Kidney epithelial cell (primary cell): ENCODE data around the gene EFNA2. TPM values are rescaled to one million over a fixed set of nuclear protein-coding genes. Genes with fewer than 3 reads are reported as not detected.

Source experiments
- DNase-seq: peaks from one replicate; pipeline ENCODE4 v3.0.0-alpha.2; 2010; ENCODE audit warnings: low read depth
- H3K27me3 ChIP-seq: 2 replicates; pipeline ENCODE4 v1.6.0; 2011; ENCODE audit warnings: low read length; ENCODE audit not compliant: control insufficient read depth, insufficient read depth
- H3K36me3 ChIP-seq: 2 replicates; pipeline ENCODE4 v1.5.1; 2011; ENCODE audit warnings: low read length; ENCODE audit not compliant: control insufficient read depth, insufficient read depth
- H3K4me3 ChIP-seq: 2 replicates; pipeline ENCODE4 v1.5.1; 2011; ENCODE audit warnings: low read depth, mild to moderate bottlenecking, control low read depth, low read length
- CTCF ChIP-seq: IDR thresholded peaks from 2 replicates; pipeline ENCODE4 v1.5.1; 2011; ENCODE audit warnings: mild to moderate bottlenecking, moderate library complexity, low read length, control low read depth, inconsistent platforms; ENCODE audit not compliant: insufficient read depth, poor library complexity, severe bottlenecking
- total RNA-seq: library from RNA; depleted of rRNA; stranded (reverse); fragments of >200 nt; gene quantifications from 2 replicates; pipeline ENCODE4 v1.2.3, GENCODE V29; 2015

EFNA2 gene
- total RNA-seq, 1 donor from 2014 or later, result 5.3 TPM

DNA sequence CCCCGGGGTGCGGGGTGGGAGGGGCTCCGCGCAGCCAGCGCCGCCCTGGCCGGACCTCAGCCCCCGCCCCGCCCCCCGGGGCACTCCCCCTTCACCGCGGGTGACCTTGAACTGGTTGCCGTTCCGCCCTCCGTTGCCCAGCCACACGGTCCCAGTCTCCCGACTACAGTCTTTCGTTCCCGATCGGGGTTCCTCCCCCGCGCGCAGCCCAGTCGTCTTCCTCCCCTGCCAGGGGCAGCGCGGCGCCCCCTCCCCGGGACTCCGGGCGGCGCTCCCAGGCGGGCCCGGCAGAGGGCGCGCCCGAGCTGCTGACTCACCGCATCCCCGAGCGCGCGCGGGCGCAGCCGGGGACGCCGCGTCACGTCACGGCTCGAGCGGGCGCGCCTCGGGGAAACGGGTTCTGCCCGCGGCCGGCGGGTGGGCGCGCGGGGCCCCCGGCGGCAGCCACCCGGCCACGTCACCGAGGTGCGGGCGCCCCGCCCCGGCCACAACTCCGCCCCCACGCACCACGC is 36.8 kb upstream of the EFNA2 start:
- Histone ChIP-seq H3K27me3 (no peaks in the 10 kb centered on the region), H3K36me3 (peaks cover 2% of the 10 kb centered on the region), H3K4me3 (peak overlapping the region; percentile 84)
- no peak for DNase-seq
- peak; percentile 33 for TF ChIP-seq CTCF

- no peak for TF ChIP-seq CTCF
- peak overlapping the region; percentile 84 for H3K4me3 ChIP-seq
- peak; percentile 76 for DNase-seq
- H3K36me3 ChIP-seq, result peaks cover 4% of the 10 kb centered on the region
- H3K27me3 ChIP-seq, result no peaks in the 10 kb centered on the region
Observed at GRCh38 chr19:1249298-1249989, 36.2 kb upstream of the EFNA2 start.

- no peak for DNase-seq
- peaks cover 7% of the 10 kb centered on the region for H3K36me3 ChIP-seq
- TF ChIP-seq CTCF, result no peak
- H3K27me3 ChIP-seq, result no peaks in the 10 kb centered on the region
- peak overlapping the region; percentile 71 for H3K4me3 ChIP-seq
Observed at GRCh38 chr19:1249990-1250436, 35.7 kb upstream of the EFNA2 start.

- DNase-seq, result no peak
- Histone ChIP-seq H3K27me3 (no peaks in the 10 kb centered on the region), H3K36me3 (peaks cover 8% of the 10 kb centered on the region), H3K4me3 (peak overlapping the region; percentile 71)
- TF ChIP-seq CTCF, result no peak
Observed at GRCh38 chr19:1250437-1251260, 35.0 kb upstream of the EFNA2 start.

DNA sequence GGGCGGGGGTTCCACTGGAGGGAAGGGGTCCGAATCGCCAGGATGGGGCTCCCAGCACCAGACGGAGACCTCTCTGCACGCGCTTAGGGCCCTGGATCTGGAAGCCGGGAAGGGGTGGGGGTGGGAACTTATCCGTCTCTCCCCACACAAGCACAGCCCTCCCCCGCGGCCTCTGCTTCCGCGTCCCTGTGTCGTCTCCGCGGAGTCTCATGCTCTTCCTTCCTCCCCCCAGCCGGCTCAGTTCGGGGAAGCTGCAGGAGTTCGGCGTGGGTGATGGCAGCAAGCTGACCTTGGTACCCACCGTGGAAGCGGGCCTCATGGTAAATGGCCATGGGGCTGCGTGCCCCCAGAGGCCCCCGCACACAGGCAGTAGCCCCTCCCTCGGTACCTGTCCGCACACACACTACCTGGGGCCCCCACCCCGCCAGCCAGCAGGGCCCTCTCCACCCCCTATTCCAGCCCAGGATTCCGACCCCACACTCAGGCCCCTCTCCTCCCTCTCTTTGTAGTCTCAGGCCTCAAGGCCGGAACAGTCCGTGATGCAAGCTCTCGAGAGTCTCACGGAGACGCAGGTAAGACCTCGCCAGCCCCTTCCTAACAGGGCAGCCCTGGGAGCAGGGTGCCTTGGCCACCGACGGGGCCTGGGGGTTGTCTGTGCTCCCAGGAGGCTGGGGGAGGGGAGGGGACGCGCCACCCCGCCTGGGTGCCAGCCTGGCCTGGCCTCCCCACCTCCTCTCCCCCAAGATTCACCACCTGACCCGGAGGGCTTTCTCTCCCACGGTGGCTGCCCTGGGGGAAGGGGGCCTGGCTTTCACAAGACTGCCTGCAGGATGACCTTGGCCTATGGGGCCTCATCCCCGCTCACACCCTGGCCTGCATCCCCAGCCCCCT is 34.1 kb upstream of the EFNA2 start:
- H3K36me3 ChIP-seq, result peaks cover 8% of the 10 kb centered on the region
- TF ChIP-seq CTCF, result no peak
- DNase-seq, result no peak

More for the DNA sequence above, 34.1 kb upstream of the EFNA2 start:
- peak overlapping the region; percentile 71 for H3K4me3 ChIP-seq
- H3K27me3 ChIP-seq, result no peaks in the 10 kb centered on the region
